GM23338 (cell line): ENCODE data around the gene INPP4B. TPM values are rescaled to one million over a fixed set of nuclear protein-coding genes. Genes with fewer than 3 reads are reported as not detected.

Experiments used
- ATAC-seq: fragments of 200-7000 bp; cut with Tn5 transposase; 3 replicates; pipeline ENCODE4 v1.9.1; 2020
- DNase-seq: peaks from one replicate; pipeline ENCODE4 v3.0.0-alpha.2; 2015; ENCODE audit warnings: low spot score
- H2AFZ ChIP-seq: fragments of 200-600 bp; sonication (generic); 2 replicates; pipeline ENCODE4 v1.8.0; 2016; ENCODE audit warnings: antibody characterized with exemption, mild to moderate bottlenecking, moderate library complexity
- H3F3A ChIP-seq: fragments of 200-600 bp; sonication (generic); replicated peaks from 2 replicates; pipeline ENCODE4 v1.8.0; 2017; ENCODE audit warnings: antibody characterized with exemption, mixed run types, low read depth
- H3K27ac ChIP-seq: fragments of 200-600 bp; sonication (generic); 2 replicates; pipeline ENCODE4 v1.6.1; 2016; ENCODE audit warnings: low read depth
- H3K27me3 ChIP-seq: fragments of 200-600 bp; sonication (generic); 2 replicates; pipeline ENCODE4 v1.8.0; 2016; ENCODE audit warnings: mild to moderate bottlenecking, mixed run types, moderate library complexity; ENCODE audit not compliant: insufficient read depth
- H3K36me3 ChIP-seq: fragments of 200-600 bp; sonication (generic); 2 replicates; pipeline ENCODE4 v1.8.0; 2016; ENCODE audit warnings: mild to moderate bottlenecking; ENCODE audit not compliant: insufficient read depth
- H3K4me1 ChIP-seq: fragments of 200-600 bp; sonication (generic); 2 replicates; pipeline ENCODE4 v1.8.0; 2016; ENCODE audit warnings: mild to moderate bottlenecking, moderate library complexity; ENCODE audit not compliant: insufficient read depth
- H3K4me2 ChIP-seq: fragments of 200-600 bp; sonication (generic); 2 replicates; pipeline ENCODE4 v1.7.1; 2017; ENCODE audit warnings: mixed run types
- H3K4me3 ChIP-seq: fragments of 200-600 bp; sonication (generic); 2 replicates; pipeline ENCODE4 v1.6.1; 2016; ENCODE audit warnings: mixed run types
- H3K79me2 ChIP-seq: fragments of 200-600 bp; sonication (generic); replicated peaks from 2 replicates; pipeline ENCODE4 v1.8.0; 2017; ENCODE audit warnings: mild to moderate bottlenecking; ENCODE audit not compliant: insufficient read depth
- H3K9me2 ChIP-seq: fragments of 200-600 bp; sonication (generic); 2 replicates; pipeline ENCODE4 v1.8.0; 2017; ENCODE audit not compliant: insufficient read depth
- H4K20me1 ChIP-seq: fragments of 200-600 bp; sonication (generic); replicated peaks from 2 replicates; pipeline ENCODE4 v1.8.0; 2017; ENCODE audit warnings: mild to moderate bottlenecking; ENCODE audit not compliant: insufficient read depth
- H3K27ac Mint-ChIP-seq: 2 replicates; pipeline ENCODE4 v1.8.0; 2020; ENCODE audit warnings: inconsistent platforms, mild to moderate bottlenecking, moderate library complexity, mixed read lengths
- H3K27me3 Mint-ChIP-seq: 3 replicates; pipeline ENCODE4 v1.8.0; 2022; ENCODE audit warnings: low read depth, mild to moderate bottlenecking, moderate library complexity, mixed read lengths, inconsistent platforms; ENCODE audit not compliant: insufficient read depth, poor library complexity
- H3K36me3 Mint-ChIP-seq: 3 replicates; pipeline ENCODE4 v1.8.0; 2021; ENCODE audit warnings: low read depth, mild to moderate bottlenecking, inconsistent platforms, moderate library complexity, mixed read lengths
- H3K4me1 Mint-ChIP-seq: 3 replicates; pipeline ENCODE4 v1.8.0; 2020; ENCODE audit warnings: mild to moderate bottlenecking, inconsistent platforms, mixed read lengths
- H3K4me3 Mint-ChIP-seq: 3 replicates; pipeline ENCODE4 v1.8.0; 2021; ENCODE audit warnings: moderate library complexity, mild to moderate bottlenecking, inconsistent platforms, mixed read lengths
- H3K9me3 Mint-ChIP-seq: 3 replicates; pipeline ENCODE4 v1.8.0; 2020; ENCODE audit warnings: moderate library complexity, mild to moderate bottlenecking, inconsistent platforms, mixed read lengths
- CREB1 ChIP-seq: fragments of 250-450 bp; sonication (Bioruptor Pico); IDR thresholded peaks from 2 replicates; pipeline ENCODE4 v1.5.0; 2020; ENCODE audit warnings: low read depth, mild to moderate bottlenecking, moderate library complexity
- EZH2 ChIP-seq: fragments of 200-600 bp; sonication (generic); IDR thresholded peaks from one replicate; pipeline ENCODE4 v1.8.0; 2017; ENCODE audit warnings: antibody characterized with exemption, mild to moderate bottlenecking, low read depth; ENCODE audit not compliant: unreplicated experiment
- EZH2phosphoT487 ChIP-seq: fragments of 200-600 bp; sonication (generic); IDR thresholded peaks from one replicate; pipeline ENCODE4 v1.8.1; 2018; ENCODE audit warnings: antibody characterized with exemption; ENCODE audit not compliant: unreplicated experiment
- JUNB ChIP-seq: IDR thresholded peaks from one replicate; pipeline ENCODE4 v1.6.1; 2016; ENCODE audit warnings: antibody characterized with exemption; ENCODE audit not compliant: unreplicated experiment
- ZNF114 ChIP-seq: fragments of 250-450 bp; sonication (Bioruptor Pico); IDR thresholded peaks from 2 replicates; pipeline ENCODE4 v1.5.0; 2020; ENCODE audit warnings: mild to moderate bottlenecking, moderate library complexity
- ZNF331 ChIP-seq: fragments of 250-450 bp; sonication (Bioruptor Pico); IDR thresholded peaks from 2 replicates; pipeline ENCODE4 v1.5.0; 2020; ENCODE audit warnings: low read depth, mild to moderate bottlenecking, moderate library complexity
- polyA plus RNA-seq: library from polyadenylated mRNA; unstranded; fragments of >200 nt; fragmentation: Nextera tagmentation; extraction: Ambion mirVana; gene quantifications from 2 replicates; pipeline ENCODE4 v1.2.1, GENCODE V29; 2016
- total RNA-seq: library from RNA; depleted of rRNA; stranded (reverse); fragments of >200 nt; shearing (Covaris generic); gene quantifications from 2 replicates; pipeline ENCODE4 v1.2.3, GENCODE V29; 2014
- TF ChIP-seq, protein P1 (sequence below), 2 experiments: fragments of 200-600 bp in 1 of 2; sonication (generic) in 1 of 2; conservative IDR thresholded peaks; 2 replicates each; pipeline versions ENCODE4 v1.5.1 to v1.6.1; 2016 to 2017; ENCODE audit warnings: antibody characterized with exemption in 2 of 2, low read depth in 2 of 2, mild to moderate bottlenecking in 2 of 2, moderate library complexity in 1 of 2

INPP4B gene
- total and polyA plus RNA-seq, 2 experiments from 2014 or later, result 0.11 to 0.14 TPM

DNA sequence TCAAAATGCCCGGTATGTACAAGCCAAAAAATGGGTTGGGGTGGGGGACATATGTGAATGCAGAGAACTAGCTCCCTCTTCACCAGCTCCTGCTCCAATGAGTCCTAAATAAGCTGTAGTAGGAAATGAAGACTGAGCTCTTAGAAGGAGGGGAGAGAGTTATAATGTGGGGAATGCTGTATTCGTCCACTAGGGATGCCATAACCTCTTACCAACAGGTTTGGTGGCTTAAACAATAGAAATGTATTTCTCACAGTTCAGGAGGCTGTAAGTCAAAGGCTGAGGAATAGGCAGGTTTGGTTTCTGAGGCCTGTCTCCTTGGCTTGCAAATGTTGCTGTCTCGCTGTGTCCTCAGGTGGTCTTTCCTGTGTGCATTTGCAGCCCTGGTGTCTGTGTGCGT is 4.4 kb upstream of the INPP4B start:
- Histone ChIP-seq H3F3A (no peaks in the 10 kb centered on the region), H3K4me2 (no peak overlapping the region), H3K4me1 (no peaks in the 10 kb centered on the region; the same call in 1 of the 2 replicates), H3K27ac (no peak overlapping the region), H3K36me3 (no peaks in the 10 kb centered on the region), H4K20me1 (no peaks in the 10 kb centered on the region), H3K27me3 (peaks cover 34% of the 10 kb centered on the region), H3K79me2 (no peaks in the 10 kb centered on the region), H3K9me2 (no peaks in the 10 kb centered on the region), H2AFZ (no peak overlapping the region), H3K4me3 (no peak overlapping the region)
- peak; percentile 7; the same call in 2 of the 3 replicates for ATAC-seq
- TF ChIP-seq ZNF331 (no peak), EZH2phosphoT487 (no peak), CREB1 (CRISPR knock-in tag) (no peak), ZNF114 (CRISPR knock-in tag) (no peak), JUNB (no peak)
- TF ChIP-seq, protein P1, sequence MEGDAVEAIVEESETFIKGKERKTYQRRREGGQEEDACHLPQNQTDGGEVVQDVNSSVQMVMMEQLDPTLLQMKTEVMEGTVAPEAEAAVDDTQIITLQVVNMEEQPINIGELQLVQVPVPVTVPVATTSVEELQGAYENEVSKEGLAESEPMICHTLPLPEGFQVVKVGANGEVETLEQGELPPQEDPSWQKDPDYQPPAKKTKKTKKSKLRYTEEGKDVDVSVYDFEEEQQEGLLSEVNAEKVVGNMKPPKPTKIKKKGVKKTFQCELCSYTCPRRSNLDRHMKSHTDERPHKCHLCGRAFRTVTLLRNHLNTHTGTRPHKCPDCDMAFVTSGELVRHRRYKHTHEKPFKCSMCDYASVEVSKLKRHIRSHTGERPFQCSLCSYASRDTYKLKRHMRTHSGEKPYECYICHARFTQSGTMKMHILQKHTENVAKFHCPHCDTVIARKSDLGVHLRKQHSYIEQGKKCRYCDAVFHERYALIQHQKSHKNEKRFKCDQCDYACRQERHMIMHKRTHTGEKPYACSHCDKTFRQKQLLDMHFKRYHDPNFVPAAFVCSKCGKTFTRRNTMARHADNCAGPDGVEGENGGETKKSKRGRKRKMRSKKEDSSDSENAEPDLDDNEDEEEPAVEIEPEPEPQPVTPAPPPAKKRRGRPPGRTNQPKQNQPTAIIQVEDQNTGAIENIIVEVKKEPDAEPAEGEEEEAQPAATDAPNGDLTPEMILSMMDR (conservative IDR thresholded peaks at IDR 0.05; ENCODE audit: low read depth in 2 of 2), result peak; percentile 53 to 65
- DNase-seq, result peak; percentile 63
- no peaks in the 10 kb centered on the region for H3K36me3 Mint-ChIP-seq
- H3K9me3 Mint-ChIP-seq, result no peaks in the 10 kb centered on the region
- H3K27me3 Mint-ChIP-seq, result peaks cover 26% of the 10 kb centered on the region
- peaks cover 4% of the 10 kb centered on the region; the same call in 2 of the 3 replicates for H3K4me1 Mint-ChIP-seq
- no peak overlapping the region for H3K4me3 Mint-ChIP-seq
- no peak overlapping the region for H3K27ac Mint-ChIP-seq

DNA sequence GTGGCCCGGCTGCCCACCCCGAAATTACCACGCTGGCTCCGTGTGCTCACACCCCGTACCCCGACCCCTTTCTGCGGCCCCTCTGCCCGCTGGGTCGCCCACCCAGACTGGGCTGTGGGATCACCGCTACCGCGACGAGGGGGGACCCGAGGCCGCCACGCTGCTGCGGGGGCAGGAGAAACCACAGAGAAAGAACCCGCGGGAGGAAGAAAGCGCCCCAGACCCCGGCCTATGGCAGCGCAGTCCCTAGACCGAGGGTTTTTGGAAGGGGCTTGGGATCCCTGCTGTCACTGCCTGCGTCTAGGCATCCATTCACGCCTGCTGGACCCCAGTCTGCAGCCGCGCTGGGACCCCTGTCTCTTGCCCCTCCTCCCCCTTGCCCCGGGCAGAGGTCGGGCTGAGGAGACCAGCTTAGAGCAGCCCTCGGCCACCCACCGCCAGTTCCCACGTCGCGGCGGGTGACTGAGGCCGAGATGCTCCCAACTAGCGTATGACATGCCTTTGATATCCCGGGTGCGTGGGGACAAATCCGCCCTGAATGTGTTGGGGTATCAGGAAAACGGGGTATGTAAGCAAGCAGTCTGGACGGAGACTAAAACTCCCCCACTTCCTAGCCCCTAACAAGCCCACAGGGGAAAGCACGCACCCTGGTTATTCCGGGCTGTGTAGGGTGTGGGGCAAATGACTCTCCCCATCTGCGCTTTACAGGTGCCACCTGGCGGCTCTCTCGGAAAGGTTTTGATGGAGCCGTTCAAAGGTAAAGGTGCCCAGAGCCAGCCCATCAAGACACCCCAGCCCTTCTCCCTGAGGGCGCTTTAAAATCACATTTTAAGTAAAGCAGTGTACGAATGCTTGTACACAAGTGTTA is 862 bp upstream of the INPP4B start:
- no peaks in the 10 kb centered on the region for H3K79me2 ChIP-seq
- no peaks in the 10 kb centered on the region for H4K20me1 ChIP-seq
- Mint-ChIP-seq H3K27me3 (peaks cover 39% of the 10 kb centered on the region), H3K27ac (no peak overlapping the region), H3K36me3 (no peaks in the 10 kb centered on the region), H3K4me1 (peaks cover 8% of the 10 kb centered on the region), H3K4me3 (peak overlapping the region; percentile 83), H3K9me3 (no peaks in the 10 kb centered on the region)
- H3K36me3 ChIP-seq, result no peaks in the 10 kb centered on the region
- ATAC-seq, result peak; percentile 77
- DNase-seq, result peak; percentile 83
- no peak overlapping the region for H3K27ac ChIP-seq
- H3K4me2 ChIP-seq, result peak overlapping the region; percentile 92
- no peak for TF ChIP-seq ZNF114 (CRISPR knock-in tag)
- peak; percentile 28 for TF ChIP-seq EZH2
- TF ChIP-seq, protein P1 (conservative IDR thresholded peaks at IDR 0.05; ENCODE audit: low read depth in 2 of 2), result peak; percentile 59 to 76
- peak overlapping the region; percentile 75 for H3K4me3 ChIP-seq
- H3F3A ChIP-seq, result no peaks in the 10 kb centered on the region
- H3K9me2 ChIP-seq, result no peaks in the 10 kb centered on the region
- H2AFZ ChIP-seq, result peak overlapping the region; percentile 86
- peaks cover 62% of the 10 kb centered on the region for H3K27me3 ChIP-seq
- H3K4me1 ChIP-seq, result peaks cover 6% of the 10 kb centered on the region; the same call in 1 of the 2 replicates
